ENCODE measurements around the gene ELOVL2.
"Not testable (repeated sequence)": the region's sequence is repeated elsewhere in the genome, so short reads cannot be mapped to it uniquely, and the experiment has no call there.

Gene ELOVL2, protein sequence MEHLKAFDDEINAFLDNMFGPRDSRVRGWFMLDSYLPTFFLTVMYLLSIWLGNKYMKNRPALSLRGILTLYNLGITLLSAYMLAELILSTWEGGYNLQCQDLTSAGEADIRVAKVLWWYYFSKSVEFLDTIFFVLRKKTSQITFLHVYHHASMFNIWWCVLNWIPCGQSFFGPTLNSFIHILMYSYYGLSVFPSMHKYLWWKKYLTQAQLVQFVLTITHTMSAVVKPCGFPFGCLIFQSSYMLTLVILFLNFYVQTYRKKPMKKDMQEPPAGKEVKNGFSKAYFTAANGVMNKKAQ

DNA sequence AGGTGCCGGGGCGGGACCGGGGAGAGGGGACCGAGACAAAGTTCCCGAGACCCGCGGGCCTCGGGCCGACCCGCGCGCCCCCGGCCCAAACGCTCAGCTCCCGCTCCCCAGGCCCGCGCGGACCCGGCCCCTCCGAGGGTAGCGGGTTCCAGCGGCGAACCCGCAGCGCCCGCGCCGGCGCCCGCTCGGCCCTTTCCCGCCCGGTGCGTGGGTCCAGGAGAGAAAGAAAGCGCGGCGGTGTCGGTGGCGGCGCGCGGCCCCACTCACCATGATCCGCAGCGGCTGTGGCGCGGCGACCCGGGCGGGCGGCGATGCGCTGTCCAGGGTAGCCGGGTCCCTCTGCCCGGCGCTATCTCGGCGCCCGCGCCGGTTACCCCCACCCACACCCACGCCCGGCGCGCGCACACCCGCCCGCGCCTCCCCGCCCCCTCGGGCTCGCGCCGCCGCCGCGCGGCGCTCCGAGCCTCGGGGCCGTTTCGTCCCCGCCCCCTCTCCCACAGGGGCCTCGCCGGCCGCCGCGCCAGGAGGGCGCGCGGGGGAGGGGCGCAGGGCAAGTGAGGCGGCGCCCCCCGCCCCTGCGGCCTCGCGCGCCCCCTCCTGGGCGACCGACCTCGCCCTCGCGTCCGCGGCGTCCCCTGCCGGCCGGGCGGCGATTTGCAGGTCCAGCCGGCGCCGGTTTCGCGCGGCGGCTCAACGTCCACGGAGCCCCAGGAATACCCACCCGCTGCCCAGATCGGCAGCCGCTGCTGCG is at the start of gene ELOVL2:
ELOVL2 (minus strand) TSS at position 345 of the 751 bp plus-strand sequence; CDS start at position 270, 75 bp downstream.
- no peak for DNase-seq

DNA sequence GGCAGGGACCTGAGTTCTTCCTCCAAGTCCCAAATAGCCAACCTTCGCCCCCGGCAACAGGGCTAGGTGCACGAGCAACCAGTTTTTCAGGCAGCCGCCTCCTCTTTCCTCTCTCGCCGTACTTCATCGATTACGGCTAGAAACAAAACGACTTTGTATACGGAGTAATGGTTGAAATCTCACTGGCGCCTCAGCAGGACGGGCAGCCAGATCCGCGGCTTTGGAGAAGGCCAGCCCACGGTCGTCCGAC is 49.2 kb upstream of the ELOVL2 start:
- DNase-seq = no peak

DNA sequence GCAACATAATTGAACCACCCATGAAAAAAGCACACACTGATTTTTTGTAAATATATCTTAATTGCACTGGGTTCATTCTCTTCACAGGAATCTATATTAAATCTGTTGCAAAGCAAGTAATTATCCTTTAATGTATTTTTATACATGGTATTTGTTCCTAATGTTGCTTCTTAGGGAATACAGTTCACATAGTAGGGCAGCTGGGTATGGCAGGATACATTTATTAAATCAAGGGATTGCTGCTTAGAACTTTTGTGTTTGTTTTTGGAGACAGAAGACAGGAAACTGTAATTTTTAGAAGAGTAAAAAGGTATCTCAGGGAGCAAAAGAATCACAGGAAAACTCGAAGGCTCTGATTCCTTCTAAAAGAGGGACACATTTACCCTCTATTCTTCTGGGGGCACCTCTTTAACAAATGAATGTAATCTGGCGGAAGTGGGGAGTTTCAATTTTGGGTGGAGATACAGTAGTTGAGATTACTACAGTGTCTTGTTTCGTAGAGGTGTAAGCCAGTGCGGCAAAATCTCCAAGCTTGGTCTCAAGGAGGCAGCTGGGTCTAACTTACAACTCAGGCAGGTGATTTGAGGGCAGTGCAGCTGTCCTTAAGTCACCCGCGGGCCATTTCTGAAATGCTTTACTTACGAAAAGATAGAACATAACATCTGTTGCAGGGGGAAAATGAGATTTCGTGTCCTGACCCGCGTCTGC is 48.7 kb upstream of the ELOVL2 start:
- peak in 1 of 2 experiments; percentile 72 for DNase-seq

DNA sequence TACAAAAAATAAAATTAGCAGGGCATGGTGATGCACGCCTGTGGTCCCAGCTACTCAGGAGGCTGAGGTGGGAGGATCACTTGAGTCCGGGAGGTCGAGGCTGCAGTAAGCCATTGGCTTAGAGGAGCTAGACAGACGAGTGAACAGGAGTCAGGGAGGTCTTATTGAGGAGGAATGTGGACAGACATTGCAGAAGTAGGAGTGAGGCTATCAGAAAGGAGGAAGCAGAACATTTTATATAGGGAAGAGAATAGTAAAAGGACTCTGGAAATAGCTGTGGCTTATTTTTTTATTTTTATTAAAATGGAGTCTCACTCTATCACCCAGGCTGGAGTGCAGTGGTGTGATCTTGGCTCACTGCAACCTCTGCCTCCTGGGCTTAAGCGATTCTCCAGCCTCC is 47.0 kb upstream of the ELOVL2 start:
- DNase-seq = not testable (repeated sequence)

DNA sequence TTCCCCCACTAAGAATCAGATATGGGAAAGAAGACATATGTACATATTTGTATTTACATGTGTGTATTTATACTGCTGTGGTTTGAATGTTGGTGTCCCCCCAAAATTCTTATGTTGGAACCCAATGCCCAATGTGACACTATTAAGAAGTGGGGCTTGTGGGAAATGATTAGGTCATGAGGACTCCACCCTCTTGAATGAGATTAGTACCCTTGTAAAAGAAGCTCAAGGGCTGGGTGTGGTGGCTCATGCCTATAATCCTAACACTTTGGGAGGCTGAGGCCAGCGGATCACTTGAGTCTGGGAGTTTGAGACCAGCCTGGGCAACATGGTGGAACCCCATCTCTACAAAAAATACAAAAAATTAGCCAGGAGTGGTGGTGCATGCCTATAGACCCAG is 45.6 kb upstream of the ELOVL2 start:
- no peak for DNase-seq

DNA sequence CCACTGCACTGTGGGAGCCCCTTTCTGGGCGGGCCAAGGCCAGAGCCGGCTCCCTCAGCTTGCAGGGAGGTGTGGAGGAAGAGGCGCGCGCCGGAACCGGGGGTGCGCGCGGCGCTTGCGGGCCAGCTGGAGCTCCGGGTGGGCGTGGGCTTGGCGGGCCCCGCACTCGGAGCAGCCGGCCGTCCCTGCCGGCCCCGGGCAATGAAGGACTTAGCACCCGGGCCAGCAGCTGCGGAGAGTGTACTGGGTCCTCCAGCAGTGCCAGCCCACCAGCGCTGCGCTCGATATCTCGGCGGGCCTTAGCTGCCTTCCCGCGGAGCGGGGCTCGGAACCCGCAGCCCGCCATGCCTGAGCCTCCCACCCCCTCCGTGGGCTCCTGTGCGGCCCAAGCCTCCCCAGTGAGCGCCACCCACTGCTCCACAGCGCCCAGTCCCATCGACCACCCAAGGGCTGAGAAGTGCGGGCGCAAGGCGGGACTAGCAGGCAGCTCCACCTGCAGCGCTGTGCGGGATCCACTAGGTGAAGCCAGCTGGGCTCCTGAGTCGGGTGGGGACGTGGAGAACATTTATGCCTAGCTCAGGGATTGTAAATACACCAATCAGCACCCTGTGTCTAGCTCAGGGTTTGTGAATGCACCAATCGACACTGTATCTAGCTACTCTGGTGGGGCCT is 43.2 kb upstream of the ELOVL2 start:
- DNase-seq = not testable (repeated sequence)

DNA sequence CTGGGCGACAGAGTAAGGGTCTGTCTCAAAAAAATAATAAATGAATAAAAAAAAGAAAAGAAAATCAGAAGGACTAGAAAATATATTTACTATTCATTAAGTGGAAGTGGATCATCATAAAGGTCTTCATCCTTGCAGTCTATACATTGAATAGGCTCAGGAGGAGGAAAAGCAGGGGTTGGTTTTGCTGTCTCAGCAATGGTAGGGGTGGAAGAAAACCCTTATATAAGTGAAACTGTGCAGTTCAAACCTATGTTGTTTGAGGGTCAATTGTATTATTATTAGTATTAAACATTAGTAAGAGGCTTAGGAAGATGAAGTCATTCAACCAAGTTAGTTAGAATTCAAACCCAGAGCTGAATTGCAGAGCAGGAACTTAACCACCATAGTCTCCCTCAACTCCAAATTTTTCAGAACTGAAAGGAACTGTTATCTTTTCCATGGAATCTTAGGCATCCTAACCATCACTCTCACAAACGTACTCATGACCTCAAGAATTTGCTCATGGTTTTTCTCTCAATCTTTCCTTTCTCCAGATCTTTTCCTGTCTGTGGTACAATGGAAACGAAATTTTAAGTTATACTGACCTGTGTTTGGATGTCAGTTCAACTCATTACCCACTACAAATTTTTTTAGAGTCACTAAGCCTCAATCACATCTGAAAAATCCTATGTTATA is 41.8 kb upstream of the ELOVL2 start:
- no peak for DNase-seq

DNA sequence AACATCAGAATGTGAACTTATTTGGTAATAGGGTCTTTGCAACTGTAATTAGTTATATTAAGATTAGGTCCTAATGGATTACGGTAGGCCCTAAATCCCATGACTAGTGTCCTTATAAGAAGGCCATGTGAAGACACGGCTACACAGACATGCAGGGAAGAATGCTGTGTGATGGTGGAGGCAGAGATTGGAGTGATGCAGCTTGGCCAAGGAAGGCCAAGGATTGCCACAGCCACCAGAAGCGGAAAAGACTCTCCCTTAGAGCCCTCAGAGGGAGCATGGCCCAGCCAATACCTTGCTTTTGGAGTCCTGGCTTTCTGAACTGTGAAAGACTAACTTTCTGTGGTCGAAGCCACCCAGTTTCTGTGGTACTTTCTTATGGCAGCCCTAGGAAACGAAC is 39.9 kb upstream of the ELOVL2 start:
- DNase-seq = no peak

DNA sequence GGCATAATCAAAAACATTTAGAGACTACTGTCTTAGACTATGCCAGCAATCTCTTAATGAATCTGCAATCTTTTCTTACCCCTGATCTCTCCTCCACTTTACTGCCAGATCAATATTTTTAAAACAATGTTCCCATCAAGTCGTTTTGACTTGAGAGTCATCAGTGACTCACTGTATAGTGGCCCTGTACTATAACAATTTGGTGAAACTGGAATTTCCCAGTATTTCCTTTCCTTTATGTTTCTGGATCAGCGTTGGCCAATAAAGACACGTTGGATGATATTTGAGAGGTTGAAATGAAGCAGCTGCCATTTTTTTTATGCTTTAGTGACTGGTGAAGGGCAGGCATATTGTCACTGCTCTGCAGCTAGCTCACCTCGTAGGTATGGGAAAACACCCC is 39.4 kb upstream of the ELOVL2 start:
- no peak for DNase-seq

DNA sequence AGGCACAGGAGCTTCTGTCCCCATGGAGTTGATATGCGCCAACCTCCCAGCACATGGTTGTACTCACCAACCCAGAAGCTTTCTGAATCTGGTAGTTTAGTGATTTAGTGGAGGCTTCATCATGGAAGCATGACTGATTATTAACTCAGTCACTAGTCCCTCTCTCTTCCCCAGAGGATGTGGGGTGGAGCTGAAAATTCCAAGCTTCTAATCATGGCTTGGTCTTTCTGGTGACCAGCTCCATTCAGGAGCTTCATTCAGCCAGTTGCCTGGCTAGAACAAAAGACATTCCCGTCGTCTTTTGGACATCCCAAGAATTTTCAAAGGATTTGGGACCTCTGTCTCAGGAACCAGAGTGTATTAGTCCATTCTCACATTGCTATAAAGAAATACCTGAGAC is 36.2 kb upstream of the ELOVL2 start:
- DNase-seq = no peak

DNA sequence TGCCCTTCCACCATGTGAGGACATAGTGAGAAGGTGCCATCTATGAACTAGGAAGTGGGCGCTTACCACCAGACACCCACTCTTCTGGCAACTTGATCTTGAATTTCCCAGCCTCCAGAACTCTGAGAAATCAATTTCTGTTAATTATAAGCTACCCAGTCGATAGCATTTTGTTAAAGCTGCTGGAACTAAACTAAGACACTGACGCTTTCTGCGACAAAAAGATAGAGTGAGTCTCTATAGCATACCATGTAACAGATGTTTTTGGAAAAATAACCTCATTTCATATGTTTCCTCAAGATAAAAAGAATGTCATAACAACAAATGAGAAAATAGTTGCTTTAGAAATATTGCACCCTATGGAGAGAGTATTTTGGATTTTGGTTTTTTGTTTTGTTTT is 34.2 kb upstream of the ELOVL2 start:
- DNase-seq = no peak

DNA sequence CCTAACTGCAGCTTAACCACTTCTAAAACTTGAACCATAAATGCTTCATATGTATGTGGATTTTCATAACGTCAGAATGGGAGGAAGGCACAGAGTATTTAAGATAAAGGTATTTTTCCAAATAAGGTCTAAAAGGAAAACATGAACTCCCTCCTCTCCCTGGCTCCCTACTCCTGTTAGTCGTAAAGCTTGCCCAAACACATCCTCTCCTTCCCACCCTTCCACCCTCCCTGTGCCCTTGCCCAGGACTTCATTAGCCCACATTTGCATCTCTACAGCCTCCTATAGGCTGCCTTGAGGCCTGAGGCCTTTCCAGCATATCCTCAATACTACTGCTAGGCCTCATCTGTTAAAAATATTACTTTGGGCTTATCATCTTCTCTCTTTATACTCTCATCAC is 32.4 kb upstream of the ELOVL2 start:
- DNase-seq = no peak

DNA sequence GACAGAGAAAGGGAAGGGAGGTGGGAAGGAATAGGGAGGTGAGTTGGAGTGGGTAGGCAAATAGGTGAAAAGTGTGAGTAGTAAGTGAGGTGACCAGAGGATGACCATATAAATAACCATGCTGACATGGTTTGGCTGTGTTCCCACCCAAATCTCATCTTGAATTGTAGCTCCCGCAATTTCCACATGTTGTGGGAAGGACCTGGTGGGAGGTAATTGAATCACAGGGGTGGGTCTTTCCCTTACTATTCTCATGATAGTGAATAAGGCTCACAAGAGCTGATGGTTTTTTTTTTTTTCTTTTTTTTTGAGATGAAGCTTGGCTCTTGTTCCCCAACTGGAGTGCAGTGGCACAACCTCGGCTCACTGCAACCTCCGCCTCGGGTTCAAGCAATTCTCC is 28.0 kb upstream of the ELOVL2 start:
- no peak for DNase-seq

DNA sequence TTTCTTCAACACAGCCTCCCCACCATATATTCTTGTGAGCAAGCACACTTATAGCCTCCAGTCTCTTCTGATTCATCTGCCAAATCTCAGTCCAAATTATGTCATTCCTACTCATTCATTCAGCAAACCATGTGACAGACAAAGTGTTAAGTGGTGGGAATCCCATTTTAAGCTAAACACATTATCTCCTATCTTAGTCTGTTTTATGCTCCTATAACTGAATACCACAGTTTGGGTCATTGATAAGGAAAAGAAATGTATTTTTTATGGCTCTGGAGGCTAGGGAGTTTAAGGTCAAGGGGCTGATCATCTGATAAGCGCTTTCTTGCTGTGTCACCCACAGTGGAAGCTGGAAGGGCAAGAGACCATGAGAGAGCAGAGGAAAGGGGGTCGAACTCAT is 25.7 kb upstream of the ELOVL2 start:
- DNase-seq = no peak

DNA sequence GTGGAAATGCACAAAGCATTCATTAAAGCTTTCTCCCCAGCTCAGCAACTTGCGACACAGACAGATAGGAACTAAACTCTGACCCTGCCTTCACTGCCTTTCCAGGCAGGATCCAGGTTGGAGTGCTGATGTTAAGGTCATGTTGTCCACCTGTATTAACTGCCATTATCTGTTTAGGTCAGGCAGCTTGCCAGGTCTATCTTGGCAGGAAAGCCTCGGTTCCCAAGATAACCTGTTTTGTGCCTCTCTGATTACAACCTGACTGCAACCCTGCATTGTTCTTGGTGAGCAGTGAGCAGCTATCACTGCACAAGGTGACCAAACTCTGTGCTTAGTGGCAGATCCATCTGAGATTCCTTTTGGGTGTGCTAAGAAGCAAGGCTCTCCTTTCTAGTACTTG is 23.2 kb upstream of the ELOVL2 start:
- no peak for DNase-seq

DNA sequence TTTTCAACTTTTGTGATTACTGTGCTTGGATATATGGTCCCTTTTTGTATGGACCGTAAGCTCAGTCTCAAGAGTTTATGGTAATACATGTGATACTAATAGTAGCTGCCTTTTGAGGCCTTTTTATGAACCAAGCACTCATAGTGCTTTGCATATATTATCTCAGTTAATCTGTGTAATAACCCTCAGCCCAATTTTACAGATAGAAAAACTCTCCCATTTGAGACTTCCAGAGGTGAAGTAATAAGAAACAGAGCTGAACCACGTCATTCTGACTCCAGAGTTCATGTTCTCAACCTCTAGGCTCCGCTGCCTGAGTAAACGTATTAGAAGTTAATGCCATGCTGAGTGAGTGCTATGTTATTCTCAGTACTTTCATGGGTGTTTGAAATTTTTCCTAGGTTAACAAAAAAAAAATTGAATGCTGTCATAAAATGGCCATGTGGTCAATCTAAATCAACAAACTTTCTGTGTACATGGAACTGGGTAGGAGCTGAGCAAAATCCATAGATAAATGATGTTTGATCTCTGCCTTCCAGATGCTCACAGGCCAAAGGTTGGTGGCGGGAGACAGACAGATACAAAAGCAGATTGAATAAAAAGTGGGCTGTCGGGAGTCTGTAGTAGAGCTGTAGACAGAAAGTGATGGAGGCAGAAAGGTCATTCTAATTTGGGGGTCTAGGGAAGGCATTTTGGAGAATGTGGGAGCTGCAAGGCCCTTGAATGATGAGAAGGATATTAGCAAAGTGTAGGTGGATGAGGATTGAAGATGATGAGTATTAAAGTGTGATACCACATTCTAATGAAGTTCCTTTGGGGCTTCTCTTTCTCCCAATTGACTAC is 22.6 kb upstream of the ELOVL2 start:
- no peak for DNase-seq

DNA sequence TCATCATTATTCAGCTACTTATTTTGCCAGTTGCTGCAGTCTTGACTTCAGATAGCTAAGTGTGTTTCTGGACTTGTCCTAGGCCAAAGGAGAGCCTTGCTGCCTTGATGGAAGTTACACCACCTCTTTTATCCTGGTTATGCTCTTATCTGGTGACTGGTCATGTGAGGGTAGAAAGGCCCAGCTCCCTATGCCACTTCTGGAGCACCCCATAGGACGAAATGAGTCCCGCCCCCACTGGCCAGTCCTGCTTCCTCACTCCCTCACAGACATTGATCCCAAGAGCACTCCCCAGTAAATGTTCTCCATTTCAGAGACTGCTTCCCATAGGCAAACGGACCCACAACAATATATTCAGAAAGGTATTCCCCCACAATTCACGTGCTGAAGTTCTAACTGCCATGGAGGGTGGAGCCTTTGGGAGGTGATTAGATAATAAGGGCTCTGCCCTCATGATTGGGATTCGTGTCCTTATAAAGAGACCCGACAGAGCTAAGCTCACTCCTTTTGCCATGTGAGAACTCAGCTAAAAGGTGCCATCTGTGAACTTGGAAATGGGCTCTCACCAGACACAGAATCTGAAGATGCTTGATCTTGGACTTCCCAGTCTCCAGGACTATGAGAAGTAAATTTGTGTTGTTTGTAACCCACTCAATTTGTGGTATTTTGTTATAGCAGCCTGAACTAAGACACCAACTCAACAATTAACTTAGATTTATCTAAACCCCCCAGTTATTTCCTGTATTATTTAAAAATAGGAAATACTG is 21.5 kb upstream of the ELOVL2 start:
- DNase-seq = no peak

DNA sequence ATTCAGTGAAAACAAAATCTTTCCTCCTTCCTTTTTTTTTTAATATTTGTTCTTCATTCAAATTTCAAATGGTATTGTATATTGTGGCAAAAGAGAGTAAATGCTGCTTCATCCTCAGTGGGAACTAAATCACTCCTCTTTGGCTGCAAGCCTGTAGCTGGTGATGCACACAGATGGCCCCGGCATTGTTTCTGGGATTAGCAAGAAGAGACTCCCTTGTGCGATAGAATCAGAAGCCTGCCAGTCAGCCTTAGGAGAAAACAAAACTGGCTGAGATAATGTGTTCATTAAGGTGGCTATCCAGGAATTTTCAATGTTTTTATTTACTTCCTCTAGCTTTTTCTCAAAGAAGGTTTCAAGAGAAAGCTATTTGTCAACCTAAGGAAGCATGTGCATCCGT is 20.7 kb upstream of the ELOVL2 start:
- no peak for DNase-seq

DNA sequence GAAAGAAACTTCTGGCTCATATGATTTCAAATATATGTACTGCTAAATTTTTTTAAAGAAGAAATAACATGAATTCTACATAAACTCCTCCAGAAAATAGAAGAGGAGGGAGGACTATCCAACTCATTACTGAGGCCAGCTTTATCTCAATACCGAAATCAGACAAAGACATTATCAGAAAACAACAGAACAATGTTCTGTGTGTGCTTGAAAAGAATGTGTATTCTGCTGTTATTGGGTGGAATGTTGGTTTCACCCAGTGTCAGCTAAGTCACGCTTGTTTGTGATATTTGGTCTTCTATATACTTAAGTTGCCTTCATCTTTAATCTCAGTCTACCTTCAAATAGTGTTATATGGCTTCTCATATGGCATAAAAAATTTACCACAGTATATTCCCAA is 18.6 kb upstream of the ELOVL2 start:
- DNase-seq = no peak

DNA sequence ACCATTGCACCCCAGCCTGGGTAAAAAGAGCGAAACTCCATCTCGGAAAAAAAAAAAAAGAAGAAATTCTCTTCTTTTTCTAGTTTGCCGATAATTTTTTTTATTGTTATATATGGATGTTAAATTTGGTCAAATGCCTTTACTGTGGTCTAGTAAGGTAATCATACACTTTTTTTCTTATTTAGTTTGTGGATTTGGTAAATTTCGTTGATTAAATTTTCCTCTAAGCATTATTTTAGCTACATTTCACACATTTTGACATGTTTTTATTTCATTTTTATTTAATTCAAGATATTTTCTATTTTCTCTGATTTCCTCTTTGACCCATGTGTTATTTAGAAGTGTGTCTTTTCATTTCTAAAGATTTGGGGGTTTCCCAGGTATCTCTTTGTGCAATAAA is 18.0 kb upstream of the ELOVL2 start:
- no peak for DNase-seq

DNA sequence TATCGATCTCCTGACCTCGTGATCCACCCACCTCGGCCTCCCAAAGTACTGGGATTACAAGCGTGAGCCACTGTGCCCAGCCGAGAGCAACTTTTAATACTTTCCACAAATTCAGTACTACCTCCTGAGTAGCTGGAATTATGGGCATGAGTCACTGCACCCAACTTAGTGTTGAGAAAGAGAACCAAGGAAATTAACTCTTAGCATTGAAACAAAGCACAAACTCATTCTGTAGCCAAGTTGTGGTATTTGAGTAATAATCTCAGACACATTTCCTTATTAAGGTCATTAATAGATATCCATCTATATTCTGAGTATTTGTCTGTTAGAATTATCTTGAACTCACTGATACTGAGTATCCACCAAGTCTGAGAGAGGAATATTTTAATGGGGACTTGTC is 14.3 kb upstream of the ELOVL2 start:
- no peak for DNase-seq

Data from AML-193 (cell line).